Coronary artery (tissue), 2 donors: ENCODE results near the gene DLG3.
A peak's percentile ranks its signal among the peaks of the same experiment; 100 is the strongest.

Experiments used
- DNase-seq: peaks from one replicate; pipeline ENCODE4 v3.0.0-alpha.2; 2017; ENCODE audit warnings: low spot score
- H3K27ac ChIP-seq, 2 donors: fragments of 200-600 bp; sonication (generic); one replicate each; pipeline ENCODE4 v1.5.1; 2016 to 2019
- H3K4me3 ChIP-seq: fragments of 200-600 bp; sonication (generic); 2 replicates; pipeline ENCODE4 v1.5.1; 2016; ENCODE audit warnings: mild to moderate bottlenecking, moderate library complexity
- TF ChIP-seq, protein P1 (sequence below): fragments of 200-600 bp; sonication (generic); IDR thresholded peaks from one replicate; pipeline ENCODE4 v1.5.1; 2019; ENCODE audit warnings: antibody characterized with exemption

Gene DLG3

DNA sequence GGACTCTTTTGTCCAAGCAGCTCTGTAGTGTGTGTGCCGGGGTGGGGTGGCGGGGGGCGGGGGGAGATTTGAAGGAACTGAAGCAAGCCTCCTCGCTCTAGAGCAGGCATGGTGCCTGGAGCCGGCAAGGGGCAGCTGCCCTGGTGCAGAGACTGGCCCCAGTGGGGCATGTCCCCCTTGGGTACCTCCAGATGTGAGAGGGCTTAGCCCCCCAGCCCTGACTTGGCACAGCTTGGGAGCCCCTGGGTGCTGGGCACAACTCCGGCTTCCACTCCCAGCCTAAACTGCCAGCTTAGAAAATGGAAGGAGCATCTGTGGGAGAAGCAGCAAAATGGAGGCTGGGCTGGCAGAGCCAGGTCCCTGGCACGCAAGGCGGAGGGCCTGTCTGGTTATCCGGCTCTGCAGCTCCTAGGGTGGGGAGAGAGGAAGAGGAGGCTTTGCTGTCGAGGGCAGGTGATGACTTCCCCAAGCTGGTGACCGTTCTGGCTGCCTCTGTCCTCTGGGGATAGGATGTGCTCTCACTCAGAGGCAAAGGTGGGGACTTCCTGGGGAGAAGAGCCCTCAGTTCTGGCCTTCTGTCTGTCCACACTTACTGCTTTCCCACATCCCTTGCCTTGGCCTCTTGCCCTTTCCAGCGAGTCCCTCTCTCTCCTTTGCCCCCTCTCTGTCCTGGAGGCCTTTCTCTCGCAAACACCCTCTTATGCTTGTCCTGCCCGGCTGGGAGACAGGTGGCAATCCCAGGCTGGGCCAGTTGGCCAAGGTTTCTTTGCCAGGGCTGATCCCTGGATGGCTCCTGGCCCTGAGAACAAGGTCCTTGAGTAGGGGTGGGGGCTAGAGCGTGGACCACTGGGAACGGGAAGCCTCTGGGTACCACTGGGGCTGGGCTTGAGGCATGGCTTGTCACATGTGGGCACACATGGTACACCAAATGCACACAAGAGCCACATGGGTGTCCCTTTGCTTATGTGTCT lies 2.0 kb downstream of the DLG3 start:
- no peak overlapping the region for H3K4me3 ChIP-seq
- DNase-seq: no peak
- no peak overlapping the region for H3K27ac ChIP-seq

GRCh38 chrX:70449457-70449966 lies 4.9 kb downstream of the DLG3 start:
- TF ChIP-seq, protein P1, sequence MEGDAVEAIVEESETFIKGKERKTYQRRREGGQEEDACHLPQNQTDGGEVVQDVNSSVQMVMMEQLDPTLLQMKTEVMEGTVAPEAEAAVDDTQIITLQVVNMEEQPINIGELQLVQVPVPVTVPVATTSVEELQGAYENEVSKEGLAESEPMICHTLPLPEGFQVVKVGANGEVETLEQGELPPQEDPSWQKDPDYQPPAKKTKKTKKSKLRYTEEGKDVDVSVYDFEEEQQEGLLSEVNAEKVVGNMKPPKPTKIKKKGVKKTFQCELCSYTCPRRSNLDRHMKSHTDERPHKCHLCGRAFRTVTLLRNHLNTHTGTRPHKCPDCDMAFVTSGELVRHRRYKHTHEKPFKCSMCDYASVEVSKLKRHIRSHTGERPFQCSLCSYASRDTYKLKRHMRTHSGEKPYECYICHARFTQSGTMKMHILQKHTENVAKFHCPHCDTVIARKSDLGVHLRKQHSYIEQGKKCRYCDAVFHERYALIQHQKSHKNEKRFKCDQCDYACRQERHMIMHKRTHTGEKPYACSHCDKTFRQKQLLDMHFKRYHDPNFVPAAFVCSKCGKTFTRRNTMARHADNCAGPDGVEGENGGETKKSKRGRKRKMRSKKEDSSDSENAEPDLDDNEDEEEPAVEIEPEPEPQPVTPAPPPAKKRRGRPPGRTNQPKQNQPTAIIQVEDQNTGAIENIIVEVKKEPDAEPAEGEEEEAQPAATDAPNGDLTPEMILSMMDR: no peak
- no peak overlapping the region for H3K27ac ChIP-seq
- DNase-seq: no peak

More for the DNA sequence above, 2.0 kb downstream of the DLG3 start:
- TF ChIP-seq, protein P1: no peak

DNA sequence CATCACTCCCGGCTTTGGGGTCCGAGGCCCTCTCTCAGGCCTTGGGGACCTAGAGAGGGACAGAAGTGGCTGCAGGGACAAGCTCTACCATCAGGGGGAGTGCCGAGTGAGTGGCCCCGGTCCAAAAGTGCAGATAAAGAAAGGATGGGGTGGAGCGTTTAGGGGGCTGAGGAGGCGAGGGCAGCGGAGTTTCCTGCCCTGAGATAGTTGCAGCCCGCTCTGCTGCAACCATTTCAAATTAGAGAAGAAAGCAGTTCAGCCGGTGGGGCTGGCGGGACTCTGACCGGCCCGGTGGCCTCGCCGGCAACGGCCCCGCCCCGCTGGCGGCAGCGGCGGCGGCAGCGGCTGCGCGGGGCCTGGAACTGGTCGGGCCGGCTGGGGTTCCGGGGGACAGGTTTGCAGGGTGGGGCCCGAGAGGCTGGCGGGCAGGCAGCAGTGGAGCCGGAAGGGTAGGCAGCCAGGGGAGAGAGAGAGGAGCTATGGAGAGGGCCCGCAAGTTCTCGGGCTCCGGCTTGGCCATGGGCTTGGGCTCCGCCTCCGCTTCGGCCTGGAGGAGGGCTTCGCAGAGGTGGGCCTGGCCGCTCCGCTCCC lies 7.6 kb downstream of the DLG3 start:
- H3K27ac ChIP-seq: peak overlapping the region; percentile 60 to 78
- TF ChIP-seq, protein P1: peak; percentile 35
- no peak for DNase-seq
- H3K4me3 ChIP-seq: peak overlapping the region; percentile 73

More at GRCh38 chrX:70449457-70449966, 4.9 kb downstream of the DLG3 start:
- no peak overlapping the region for H3K4me3 ChIP-seq

GRCh38 chrX:70453024-70453618 lies 8.5 kb downstream of the DLG3 start:
- TF ChIP-seq, protein P1: no peak
- H3K4me3 ChIP-seq: peak overlapping the region; percentile 73
- H3K27ac ChIP-seq: no peak overlapping the region
- no peak for DNase-seq

DNA sequence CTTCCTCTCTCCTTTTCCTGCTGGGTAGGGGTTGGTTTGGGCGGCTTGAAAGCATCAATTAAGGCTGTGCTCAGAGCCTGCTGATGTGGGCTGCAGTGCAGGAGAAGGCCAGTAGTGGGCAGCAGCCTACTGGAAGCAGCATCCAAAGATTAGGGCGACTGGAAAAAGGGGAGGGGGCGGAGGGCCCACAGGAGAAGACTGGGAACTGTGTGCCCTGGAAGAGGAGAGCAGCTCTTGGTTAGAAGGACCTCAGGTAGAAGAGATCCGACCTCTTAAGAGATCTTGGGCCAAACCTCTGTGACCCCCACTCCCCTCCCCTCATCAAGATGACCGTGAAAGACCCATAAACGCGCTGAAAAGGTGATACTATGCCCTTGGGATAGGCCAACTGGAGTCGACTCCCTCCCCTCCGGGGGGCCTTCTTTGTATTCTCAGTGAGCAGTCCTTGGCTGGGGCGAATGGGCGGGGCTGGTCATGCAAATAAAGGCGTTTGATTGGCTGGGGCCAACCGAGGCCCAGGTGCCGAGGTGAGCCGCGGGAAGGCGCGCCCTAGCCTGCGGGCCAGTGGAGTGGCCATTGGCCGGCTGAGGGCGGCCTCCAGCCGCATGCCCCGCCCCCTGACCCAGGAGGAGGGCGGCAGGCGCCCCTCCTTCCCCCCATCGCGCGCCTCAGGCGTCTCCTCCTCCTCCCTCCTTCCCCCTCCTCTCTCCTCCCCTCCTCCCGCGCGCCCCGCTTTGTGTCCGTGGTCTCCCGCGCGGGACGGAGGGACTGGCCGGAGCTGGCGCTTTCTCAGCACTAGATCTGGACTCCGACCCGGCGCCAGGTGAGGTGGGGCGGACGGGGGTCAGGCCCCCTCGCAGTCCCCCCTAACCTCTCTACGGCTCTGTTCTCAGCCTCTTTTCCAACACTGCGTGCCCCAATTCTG lies 10.1 kb downstream of the DLG3 start:
- TF ChIP-seq, protein P1: peak; percentile 57
- no peak for DNase-seq
- Histone ChIP-seq H3K4me3 (peak overlapping the region; percentile 60), H3K27ac (peak overlapping the region; percentile 63 to 81)
